Astrocyte (in vitro differentiated cells and primary cell): Measurements from ENCODE around the gene LARGE1.

ENCODE experiments used
- CTCF ChIP-seq: IDR thresholded peaks from 2 replicates; pipeline ENCODE4 v1.5.1; 2011; ENCODE audit warnings: low read depth, mild to moderate bottlenecking, inconsistent platforms, low read length, moderate library complexity; ENCODE audit not compliant: insufficient read depth
- EZH2 ChIP-seq: IDR thresholded peaks from 2 replicates; pipeline ENCODE4 v1.6.1; 2012; ENCODE audit warnings: mild to moderate bottlenecking, low read length, inconsistent platforms; ENCODE audit not compliant: insufficient read depth

- TF ChIP-seq EZH2, result no peak
- no peak for TF ChIP-seq CTCF
Measured at GRCh38 chr22:33330534-33330933, 589.7 kb downstream of the LARGE1 start.
